ENCODE data around the gene IL2RG.

DNA sequence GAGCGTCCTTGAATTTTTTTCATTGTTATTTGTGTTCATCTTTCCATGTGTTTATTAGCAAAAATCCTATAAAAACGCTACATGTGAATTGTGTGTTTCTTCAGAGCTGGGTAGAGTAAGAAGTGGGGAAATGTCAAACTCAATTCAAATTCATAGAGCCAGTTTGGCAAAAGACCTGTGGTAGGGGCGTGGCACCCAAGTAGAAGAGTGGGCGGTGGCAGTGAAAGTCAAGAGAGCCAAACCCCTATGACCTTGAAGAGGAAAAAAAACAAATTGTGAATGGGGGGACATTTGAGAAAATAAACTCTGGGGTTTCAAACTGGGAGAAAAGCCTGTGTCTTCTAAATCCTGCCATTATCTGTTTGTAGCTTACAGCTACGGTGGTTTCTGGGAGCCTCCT is 20.1 kb downstream of the IL2RG start:
- TF ChIP-seq, protein P1, sequence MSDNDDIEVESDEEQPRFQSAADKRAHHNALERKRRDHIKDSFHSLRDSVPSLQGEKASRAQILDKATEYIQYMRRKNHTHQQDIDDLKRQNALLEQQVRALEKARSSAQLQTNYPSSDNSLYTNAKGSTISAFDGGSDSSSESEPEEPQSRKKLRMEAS (IDR thresholded peaks at IDR 0.05), result no peak
- TF ChIP-seq, protein P2, sequence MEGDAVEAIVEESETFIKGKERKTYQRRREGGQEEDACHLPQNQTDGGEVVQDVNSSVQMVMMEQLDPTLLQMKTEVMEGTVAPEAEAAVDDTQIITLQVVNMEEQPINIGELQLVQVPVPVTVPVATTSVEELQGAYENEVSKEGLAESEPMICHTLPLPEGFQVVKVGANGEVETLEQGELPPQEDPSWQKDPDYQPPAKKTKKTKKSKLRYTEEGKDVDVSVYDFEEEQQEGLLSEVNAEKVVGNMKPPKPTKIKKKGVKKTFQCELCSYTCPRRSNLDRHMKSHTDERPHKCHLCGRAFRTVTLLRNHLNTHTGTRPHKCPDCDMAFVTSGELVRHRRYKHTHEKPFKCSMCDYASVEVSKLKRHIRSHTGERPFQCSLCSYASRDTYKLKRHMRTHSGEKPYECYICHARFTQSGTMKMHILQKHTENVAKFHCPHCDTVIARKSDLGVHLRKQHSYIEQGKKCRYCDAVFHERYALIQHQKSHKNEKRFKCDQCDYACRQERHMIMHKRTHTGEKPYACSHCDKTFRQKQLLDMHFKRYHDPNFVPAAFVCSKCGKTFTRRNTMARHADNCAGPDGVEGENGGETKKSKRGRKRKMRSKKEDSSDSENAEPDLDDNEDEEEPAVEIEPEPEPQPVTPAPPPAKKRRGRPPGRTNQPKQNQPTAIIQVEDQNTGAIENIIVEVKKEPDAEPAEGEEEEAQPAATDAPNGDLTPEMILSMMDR (IDR thresholded peaks at IDR 0.05; ENCODE audit: low read depth, low read length, missing input control), result no peak
- TF ChIP-seq SP1 (IDR thresholded peaks at IDR 0.05) (no peak), YY1 (IDR thresholded peaks at IDR 0.05) (no peak), JUND (IDR thresholded peaks at IDR 0.05) (no peak), RAD21 (IDR thresholded peaks at IDR 0.05) (no peak), TAF1 (conservative IDR thresholded peaks at IDR 0.05) (no peak), EGR1 (IDR thresholded peaks at IDR 0.05; ENCODE audit: low read depth in 2 of 2) (no peak), NR2F2 (IDR thresholded peaks at IDR 0.05) (no peak), RXRA (IDR thresholded peaks at IDR 0.05) (no peak), HNF4A (conservative IDR thresholded peaks at IDR 0.05) (no peak), GABPA (IDR thresholded peaks at IDR 0.05 in 1 of 2, conservative IDR thresholded peaks at IDR 0.05 in 1 of 2) (no peak)

Data from liver (tissue), 3 donors.